ENCODE results near the gene PRMT9.

The PRMT9 gene

GRCh38 chr4:147678796-147679549 lies 5.0 kb downstream of the PRMT9 start:
- DNase-seq: no peak

- no peak for DNase-seq
Measured at GRCh38 chr4:147678106-147678505, 5.9 kb downstream of the PRMT9 start.

DNA sequence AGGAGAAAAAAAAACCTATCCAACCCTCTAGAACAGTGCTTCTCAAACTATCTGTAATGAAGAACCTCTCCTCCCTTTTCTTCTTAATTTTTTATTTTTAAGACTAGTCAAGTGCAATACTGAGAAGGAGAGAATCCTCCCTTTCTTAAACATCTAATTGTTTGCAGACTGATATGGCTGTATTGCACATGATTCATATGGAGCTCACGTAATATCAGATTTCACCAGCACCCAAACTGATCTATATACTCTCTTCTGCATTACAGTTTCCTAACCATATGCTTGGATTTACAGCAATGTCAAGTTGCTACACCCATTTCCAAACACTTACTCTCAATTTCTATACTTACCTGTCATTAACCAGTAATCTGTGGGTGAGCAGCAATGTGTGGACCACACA lies 9.5 kb downstream of the PRMT9 start:
- DNase-seq: no peak

- no peak for DNase-seq
Measured at GRCh38 chr4:147674073-147674472, 9.9 kb downstream of the PRMT9 start.

DNA sequence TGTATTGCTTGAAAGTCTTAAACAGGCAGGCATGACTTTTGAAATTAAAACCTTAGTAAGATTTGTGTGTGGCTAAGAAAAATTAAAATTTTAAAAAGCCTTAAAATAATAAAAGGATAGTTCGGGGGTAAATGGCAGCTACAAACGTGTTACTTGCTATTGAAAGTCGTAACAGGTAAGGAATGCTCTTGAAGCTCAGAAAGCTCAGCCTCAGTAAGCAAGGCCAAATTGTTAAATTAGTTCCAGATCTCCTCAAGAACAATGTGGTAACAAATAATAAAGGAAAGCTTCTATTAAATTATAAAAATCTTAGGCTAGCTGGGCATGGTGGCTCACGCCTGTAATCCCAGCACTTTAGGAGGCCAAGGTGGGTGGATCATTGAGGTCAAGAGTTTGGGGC lies 25.5 kb downstream of the PRMT9 start:
- no peak for DNase-seq

DNA sequence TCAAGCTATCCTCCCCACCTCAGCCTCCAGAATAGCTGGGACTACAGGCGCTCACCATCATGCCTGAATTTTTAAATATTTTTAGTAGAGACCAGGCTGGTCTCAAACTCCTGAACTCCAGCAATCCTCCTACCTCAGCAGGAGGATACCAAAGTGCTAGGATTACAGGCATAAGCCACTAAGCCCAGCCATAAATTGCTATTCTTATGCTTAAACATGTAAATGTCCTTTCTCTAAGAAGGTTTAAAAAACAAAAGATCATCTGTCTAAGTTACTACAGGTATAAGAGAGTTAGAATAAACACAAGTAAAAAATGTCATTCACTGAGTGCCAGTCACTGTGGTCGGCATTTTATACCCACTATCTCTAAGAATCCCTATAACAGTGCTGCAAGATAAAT lies 28.3 kb downstream of the PRMT9 start:
- DNase-seq: no peak

GRCh38 chr4:147651563-147651962 lies 32.4 kb downstream of the PRMT9 start:
- no peak for DNase-seq

DNA sequence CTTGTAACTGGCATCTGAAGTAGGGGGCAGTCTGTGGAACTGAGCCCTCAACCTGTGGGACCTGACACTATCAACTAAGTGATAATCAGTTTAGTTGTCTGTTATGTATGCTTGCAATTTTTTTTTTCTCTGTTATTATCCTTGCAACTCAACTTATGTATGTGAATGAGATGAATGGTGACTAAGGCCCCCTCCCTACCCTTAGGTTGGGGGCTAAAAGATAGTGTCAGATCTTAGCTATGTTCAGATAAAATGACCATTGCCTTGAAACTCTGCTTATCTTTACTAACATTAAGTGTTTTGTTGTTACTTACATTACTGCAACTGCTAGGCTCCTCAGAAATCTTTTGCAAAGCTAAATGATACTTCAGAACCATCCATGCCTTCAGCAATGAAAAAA lies 35.3 kb downstream of the PRMT9 start:
- no peak for DNase-seq

GRCh38 chr4:147645099-147645498 lies 38.9 kb downstream of the PRMT9 start:
- no peak for DNase-seq

- DNase-seq: no peak
Measured at GRCh38 chr4:147644471-147644870, 39.5 kb downstream of the PRMT9 start.

GRCh38 chr4:147643616-147644015 lies 40.3 kb downstream of the PRMT9 start:
- no peak for DNase-seq

- DNase-seq: no peak
Measured at GRCh38 chr4:147640331-147640730, 43.6 kb downstream of the PRMT9 start.

- DNase-seq: no peak
Measured at GRCh38 chr4:147639388-147639787, 44.6 kb downstream of the PRMT9 start.

- DNase-seq: no peak
Measured at GRCh38 chr4:147638942-147639341, 45.0 kb downstream of the PRMT9 start.

GRCh38 chr4:147638365-147638764 lies 45.6 kb downstream of the PRMT9 start:
- no peak for DNase-seq

GRCh38 chr4:147635348-147635747 lies 48.6 kb downstream of the PRMT9 start:
- no peak for DNase-seq

- no peak for DNase-seq
Measured at GRCh38 chr4:147633643-147634042, 50.3 kb downstream of the PRMT9 start.

GRCh38 chr4:147633113-147633512 lies 50.9 kb downstream of the PRMT9 start:
- DNase-seq: no peak

DNA sequence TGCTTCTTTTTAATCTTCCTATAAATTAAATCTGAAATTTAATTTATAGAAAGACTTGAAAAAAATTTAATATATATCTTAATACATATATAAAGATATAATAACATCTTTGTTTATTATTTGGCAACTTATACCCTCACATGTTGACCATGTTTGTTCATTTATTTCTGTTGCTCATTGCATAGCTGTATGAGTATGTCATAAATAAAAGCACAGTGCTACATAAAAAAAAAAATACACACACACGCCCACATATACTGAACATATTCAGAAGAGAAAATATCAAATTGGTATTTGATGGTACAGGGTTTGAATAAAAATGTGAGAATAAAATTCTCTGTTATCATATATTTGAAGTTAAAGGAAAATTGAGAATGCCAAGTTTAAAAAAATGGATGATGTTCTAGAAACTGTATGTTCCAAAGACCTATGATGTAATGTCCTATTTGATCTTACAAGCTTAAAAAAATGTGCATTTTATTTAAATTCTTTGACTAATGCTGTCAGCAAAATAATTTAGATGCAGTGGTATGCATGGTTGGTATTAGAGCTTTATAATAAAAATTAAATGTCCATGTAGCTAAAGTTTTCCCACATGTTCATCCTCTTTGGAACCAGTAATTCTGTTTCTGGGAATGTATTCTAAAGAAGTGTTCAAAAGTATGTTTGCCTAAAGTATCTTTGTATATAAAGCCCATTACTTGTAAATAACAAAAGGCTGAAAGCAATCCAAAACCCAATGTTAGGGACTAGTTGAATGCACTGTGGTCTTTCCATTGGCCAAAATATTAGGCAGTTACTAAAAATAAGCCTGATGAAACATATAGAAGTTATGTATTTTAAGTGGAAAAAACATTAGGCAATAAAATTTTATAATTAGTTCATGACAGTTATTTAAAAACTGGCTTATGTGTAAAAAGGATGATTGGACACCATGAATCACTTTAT lies 53.9 kb downstream of the PRMT9 start:
- no peak for DNase-seq

GRCh38 chr4:147628415-147628814 lies 55.5 kb downstream of the PRMT9 start:
- DNase-seq: no peak

DNA sequence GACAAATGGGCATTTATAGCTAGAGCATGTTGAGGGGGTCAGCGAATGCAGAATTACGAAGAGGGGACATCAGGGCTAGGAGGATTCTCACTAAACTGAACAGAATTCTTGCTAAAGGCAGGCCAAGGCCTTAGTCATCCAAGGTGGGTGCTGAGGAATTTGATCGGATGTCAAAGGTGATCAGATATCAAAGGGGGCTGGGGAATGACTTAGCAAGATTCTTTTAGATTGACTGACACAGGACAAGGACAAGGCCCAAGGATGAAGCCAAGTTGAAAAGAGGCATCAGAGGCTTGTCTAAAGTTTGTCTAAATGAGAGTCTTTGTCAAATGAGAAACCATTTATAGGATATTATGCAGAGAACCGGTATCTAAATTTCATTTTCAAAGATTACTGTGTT lies 57.1 kb downstream of the PRMT9 start:
- no peak for DNase-seq

DNA sequence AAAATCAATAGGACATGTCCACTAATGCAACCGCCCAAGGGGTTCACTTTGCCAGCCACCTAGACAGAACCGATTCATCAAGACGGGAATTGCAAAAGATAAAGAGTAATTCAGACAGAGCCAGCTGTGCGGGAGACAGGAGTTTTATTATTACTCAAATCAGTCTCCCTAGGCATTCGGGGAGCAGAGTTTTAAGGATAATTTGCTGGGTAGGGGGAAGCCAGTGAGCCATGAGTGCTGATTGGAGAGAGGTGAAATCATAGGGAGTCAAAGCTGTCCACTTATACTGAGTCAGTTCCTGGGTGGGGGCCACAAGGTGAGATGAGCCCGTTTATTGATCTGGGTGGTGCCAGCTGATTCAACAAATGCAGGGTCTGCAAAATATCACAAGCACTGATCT lies 58.2 kb downstream of the PRMT9 start:
- no peak for DNase-seq

GRCh38 chr4:147620315-147620714 lies 63.6 kb downstream of the PRMT9 start:
- DNase-seq: peak; percentile 9

Measured in GF-D8 (cell line).